ENCODE measurements around the gene NLE1.

DNA sequence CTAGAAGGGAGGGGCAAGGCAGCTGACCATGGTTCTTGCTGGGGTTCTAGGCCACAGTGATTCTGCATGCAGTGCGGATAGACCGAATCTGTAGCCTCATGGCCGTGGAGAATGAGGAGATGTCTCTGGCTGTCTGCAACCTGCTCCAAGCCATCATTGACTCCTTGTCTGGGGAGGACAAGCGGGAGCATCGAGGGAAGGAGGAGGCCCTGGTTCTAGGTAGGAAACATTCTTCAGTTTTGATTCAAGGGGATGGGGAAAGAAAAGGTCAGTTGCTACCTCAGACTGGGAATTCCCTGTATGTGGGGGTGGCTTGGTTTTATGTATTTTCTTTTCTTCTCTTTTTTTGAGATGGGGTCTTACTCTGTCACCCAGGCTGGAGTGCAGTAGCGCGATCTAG, 13.1 kb upstream of the NLE1 start:
- TF ChIP-seq, protein P1, sequence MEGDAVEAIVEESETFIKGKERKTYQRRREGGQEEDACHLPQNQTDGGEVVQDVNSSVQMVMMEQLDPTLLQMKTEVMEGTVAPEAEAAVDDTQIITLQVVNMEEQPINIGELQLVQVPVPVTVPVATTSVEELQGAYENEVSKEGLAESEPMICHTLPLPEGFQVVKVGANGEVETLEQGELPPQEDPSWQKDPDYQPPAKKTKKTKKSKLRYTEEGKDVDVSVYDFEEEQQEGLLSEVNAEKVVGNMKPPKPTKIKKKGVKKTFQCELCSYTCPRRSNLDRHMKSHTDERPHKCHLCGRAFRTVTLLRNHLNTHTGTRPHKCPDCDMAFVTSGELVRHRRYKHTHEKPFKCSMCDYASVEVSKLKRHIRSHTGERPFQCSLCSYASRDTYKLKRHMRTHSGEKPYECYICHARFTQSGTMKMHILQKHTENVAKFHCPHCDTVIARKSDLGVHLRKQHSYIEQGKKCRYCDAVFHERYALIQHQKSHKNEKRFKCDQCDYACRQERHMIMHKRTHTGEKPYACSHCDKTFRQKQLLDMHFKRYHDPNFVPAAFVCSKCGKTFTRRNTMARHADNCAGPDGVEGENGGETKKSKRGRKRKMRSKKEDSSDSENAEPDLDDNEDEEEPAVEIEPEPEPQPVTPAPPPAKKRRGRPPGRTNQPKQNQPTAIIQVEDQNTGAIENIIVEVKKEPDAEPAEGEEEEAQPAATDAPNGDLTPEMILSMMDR (IDR thresholded peaks at IDR 0.05) = no peak
- no peak for TF ChIP-seq POLR2AphosphoS5 (IDR thresholded peaks at IDR 0.05)

Measured in upper lobe of left lung (tissue), 4 donors.